Heart left ventricle (tissue), 16 donors: ENCODE measurements around the gene PGF. TPM values are rescaled to one million over a fixed set of nuclear protein-coding genes. Genes with fewer than 3 reads are reported as not detected.

ENCODE experiments used
- ATAC-seq, 4 donors: fragments of 200-7000 bp; cut with Tn5 transposase; one replicate each; pipeline ENCODE4 v1.9.1; 2020 to 2022; ENCODE audit warnings: moderate library complexity in 4 of 4, mild to moderate bottlenecking in 3 of 4, moderate number of reproducible peaks in 1 of 4
- DNase-seq, 5 donors: peaks; one replicate each; pipeline ENCODE4 v3.0.0-alpha.2; 2020
- H3K27ac ChIP-seq, 12 donors: fragments of 200-600 bp; sonication (generic) in 4 of 12; one replicate each; pipeline versions ENCODE4 v1.5.0 to v1.8.0; 2016 to 2022; ENCODE audit warnings: mild to moderate bottlenecking in 2 of 12
- H3K27me3 ChIP-seq, 9 donors: fragments of 200-600 bp; sonication (generic) in 2 of 9; one replicate each; pipeline versions ENCODE4 v1.5.1 to v1.8.0; 2016 to 2022; ENCODE audit warnings: mild to moderate bottlenecking in 3 of 9
- H3K36me3 ChIP-seq, 9 donors: fragments of 200-600 bp; sonication (generic) in 2 of 9; one replicate each; pipeline versions ENCODE4 v1.5.0 to v1.8.0; 2018 to 2022; ENCODE audit warnings: mild to moderate bottlenecking in 2 of 9
- H3K4me1 ChIP-seq, 12 donors: fragments of 200-600 bp; sonication (generic) in 4 of 12; one replicate each; pipeline versions ENCODE4 v1.5.0 to v1.8.0; 2016 to 2022; ENCODE audit warnings: mild to moderate bottlenecking in 3 of 12
- H3K4me3 ChIP-seq, 12 donors: fragments of 200-600 bp; sonication (generic) in 4 of 12; one replicate each; pipeline versions ENCODE4 v1.5.0 to v1.8.0; 2017 to 2022; ENCODE audit warnings: mild to moderate bottlenecking in 9 of 12, moderate library complexity in 4 of 12
- H3K9me3 ChIP-seq, 12 donors: fragments of 200-600 bp; sonication (generic) in 4 of 12; one replicate each; pipeline versions ENCODE4 v1.5.0 to v1.8.0; 2016 to 2022; ENCODE audit warnings: mild to moderate bottlenecking in 1 of 12
- CTCF ChIP-seq, 12 donors: fragments of 200-600 bp; sonication (generic) in 4 of 12; IDR thresholded peaks; one replicate each; pipeline versions ENCODE4 v1.5.0 to v1.8.0; 2018 to 2022; ENCODE audit warnings: antibody characterized with exemption in 12 of 12, mild to moderate bottlenecking in 5 of 12
- POLR2A ChIP-seq, 2 donors: fragments of 450-650 bp; IDR thresholded peaks; one replicate each; pipeline ENCODE4 v1.6.1; 2017; ENCODE audit warnings: antibody characterized with exemption in 2 of 2, mild to moderate bottlenecking in 2 of 2, moderate library complexity in 2 of 2
- WGBS, 4 donors: extraction: QIAGEN DNeasy Blood & Tissue Kit in 2 of 4; methylation state at CpG; one replicate each; pipeline versions ENCODE4 v1.1.5 to v1.1.7; 2013 to 2018; 5-methylcytosine and 5-hydroxymethylcytosine counted together
- intact Hi-C, 10 donors: fragments of 100-400 bp; cut with DNase I; formaldehyde crosslinking; loops; one replicate each; pipeline versions ENCODE4 v1.11.1 to v1.14.2; 2022
- long read RNA-seq, 3 donors: library from polyadenylated mRNA; unstranded; transcript quantifications; one replicate each; pipeline ENCODE4 v2.0.0, GENCODE V29; 2020 to 2021
- polyA plus RNA-seq, 2 donors: library from polyadenylated mRNA; stranded (reverse); fragments of 200-250 nt; gene quantifications; one replicate each; pipeline ENCODE4 v1.2.3, GENCODE V29; 2013
- total RNA-seq, 9 donors: library from RNA; depleted of rRNA in 2 of 9; stranded (reverse); fragments of >200 nt in 2 of 9; fragmentation: NEBNext Ultra II Directional in 3 of 9; extraction: Animal tissue kit (Norgen Biotek cat#: 25700) in 3 of 9; gene quantifications; one replicate each; pipeline versions ENCODE4 v1.1.0 to v1.2.4, GENCODE V29; 2016 to 2023
- donor health status: ischemic (EF 13 %, LVEDD 7.1; RV severe dilation, severe dysfunction).
- donor health status: healthy with polysubstance abuse.
- donor health status: DM: no; HTN: yes; CAD: no.
- donor health status: DM: no; HTN: no; CAD: no.
- donor health status: ischemic (EF 25% LVEDD 6.9; RV normal size, moderate dysfunction).
- donor health status: ischemic (EF 25% LVEDD 5.7; RV mildly dilated, moderate dysfunction).
- donor health status: healthy.
- donor health status: DM: yes; HTN: yes; CAD: no.
- donor health status: ischemic (EF 35%, LVEDD 5.7; RV mildly dilated, moderate dysfunction).
- donor health status: nonischemic (EF 11% LVEDD 7.7; RV severe dilation, severe dysfunction).
- donor health status: DM: yes; HTN: yes; CAD: no.
- donor health status: PGD.
- donor health status: ischemic (EF 29% LVEDD 5.4; RV normal size, mild dysfunction).
- donor health status: nonischemic (EF 23%, LVEDD 6.1; RV moderate dilation, normal function).

The PGF gene
- total RNA-seq (10 to 100 TPM in 2 of 9 donors, 1 to 10 TPM in 7; 4.1 to 30.4 (median 5.9) TPM), polyA plus RNA-seq (1 to 10 TPM; 5.0 to 9.7 TPM)
- long read RNA-seq, donor 1, transcript PGF-206 (7 exons, 1,927 nt): minor isoform, 11 of 25 reads
- long read RNA-seq, donor 1, transcript PGF-203 (6 exons, 1,699 nt): major isoform, 12 of 25 reads
- long read RNA-seq, donor 1, partial matches to known transcripts: 0 of 25 reads
- long read RNA-seq, donor 1, other reads (novel, unspliced or antisense): 2 of 25 reads
- long read RNA-seq, donor 2, transcript PGF-206 (7 exons, 1,927 nt): minor isoform, 8 of 35 reads
- long read RNA-seq, donor 2, transcript PGF-203 (6 exons, 1,699 nt): major isoform, 23 of 35 reads
- long read RNA-seq, donor 2, partial matches to known transcripts: 0 of 35 reads
- long read RNA-seq, donor 2, other reads (novel, unspliced or antisense): 3 of 35 reads
- long read RNA-seq, donor 3, transcript PGF-203 (6 exons, 1,699 nt): major isoform, 6 of 8 reads
- long read RNA-seq, donor 3, partial matches to known transcripts: 0 of 8 reads
- long read RNA-seq, donor 3, other reads (novel, unspliced or antisense): 0 of 8 reads

- intact Hi-C loops: no loop called here
- 4 to 30% (median 6%) methylated on average over 4 to 73 of the region's 73 CpGs for WGBS, 4 donors
- Histone ChIP-seq H3K36me3 (no peaks in the 10 kb centered on the region), H3K4me3 (peak within 1 kb of the TSS; percentile 51 to 89 (median 70)), H3K27ac (peak within 1 kb of the TSS in 11 of 12 donors; percentile 36 to 87 (median 76)), H3K27me3 (peaks cover 0 to 9% (median 0%) of the 10 kb centered on the region in 9 donors), H3K9me3 (no peaks in the 10 kb centered on the region), H3K4me1 (peaks cover 0 to 56% (median 34%) of the 10 kb centered on the region in 12 donors)
- DNase-seq (peak; percentile 73 to 88 (median 79)), ATAC-seq (peak in 3 of 4 donors; percentile 78 to 85 (median 78))
- TF ChIP-seq CTCF (IDR thresholded peaks at IDR 0.05) (no peak), POLR2A (IDR thresholded peaks at IDR 0.05) (peak in 1 of 2 donors; percentile 94)
Observed at GRCh38 chr14:74955229-74956026, at the start of gene PGF. Gene PGF, minus strand, starts transcription at chr14:74955597. Its CDS starts 355 bp downstream, at chr14:74955242.

GRCh38 chr14:75003250-75004027 lies 48.0 kb upstream of the PGF start:
- intact Hi-C loops: loop anchor here in 5 of 10 donors (5.0 to 10.0 kb wide), 3 partner anchors 51 to 59 kb away; no protein-coding TSS in a partner anchor
- H3K4me3 ChIP-seq: peak overlapping the region; percentile 61 to 99 (median 86)
- H3K27ac ChIP-seq: peak overlapping the region in 11 of 12 donors; percentile 83 to 94 (median 89)
- WGBS, 4 donors: 10 to 12% (median 11%) methylated on average over 14 to 18 of the region's 18 CpGs
- H3K27me3 ChIP-seq: no peaks in the 10 kb centered on the region
- no peak for DNase-seq
- TF ChIP-seq CTCF (IDR thresholded peaks at IDR 0.05) (no peak), POLR2A (IDR thresholded peaks at IDR 0.05) (no peak)
- H3K36me3 ChIP-seq: peaks cover 0 to 42% (median 37%) of the 10 kb centered on the region in 9 donors
- peak in 1 of 4 donors; percentile 8 for ATAC-seq
- H3K9me3 ChIP-seq: peaks cover 0 to 5% (median 0%) of the 10 kb centered on the region in 12 donors
- peaks cover 6 to 27% (median 14%) of the 10 kb centered on the region in 12 donors for H3K4me1 ChIP-seq

- H3K27ac ChIP-seq: peak within 1 kb of the TSS; percentile 81 to 94 (median 89)
- peak in 5 of 12 donors; percentile 13 to 41 (median 14) for TF ChIP-seq CTCF (IDR thresholded peaks at IDR 0.05)
- peak in 1 of 2 donors; percentile 71 for TF ChIP-seq POLR2A (IDR thresholded peaks at IDR 0.05)
- H3K27me3 ChIP-seq: no peaks in the 10 kb centered on the region
- peaks cover 0 to 5% (median 0%) of the 10 kb centered on the region in 12 donors for H3K9me3 ChIP-seq
- peak within 1 kb of the TSS; percentile 61 to 99 (median 86) for H3K4me3 ChIP-seq
- DNase-seq (peak; percentile 98 to 99 (median 98)), ATAC-seq (peak; percentile 100)
- H3K4me1 ChIP-seq: peaks cover 6 to 27% (median 14%) of the 10 kb centered on the region in 12 donors
- 0 to 1% (median 1%) methylated on average over 34 to 66 of the region's 66 CpGs for WGBS, 4 donors
- intact Hi-C loops: loop anchor here in 6 of 10 donors (1.0 to 10.0 kb wide), 5 partner anchors 50 to 67 kb away; partner anchors contain the start of gene ZC2HC1C (in 1 of the 6)
- H3K36me3 ChIP-seq: peaks cover 0 to 34% (median 29%) of the 10 kb centered on the region in 9 donors
Observed at GRCh38 chr14:75002392-75003249, 47.2 kb upstream of the PGF start, which contains the start of gene EIF2B2. Gene EIF2B2, plus strand, starts transcription at chr14:75002921. Its CDS starts 70 bp downstream, at chr14:75002991.
